HG02642 (cell line): ENCODE data around the gene IQSEC3.
"Not testable (repeated sequence)": the region's sequence is repeated elsewhere in the genome, so short reads cannot be mapped to it uniquely, and the experiment has no call there.

Experiments
- ATAC-seq: cut with Tn5 transposase; IDR thresholded peaks from one replicate; pipeline ENCODE4 v1.9.1; 2021; ENCODE audit warnings: mild to moderate bottlenecking; ENCODE audit not compliant: unreplicated experiment, poor library complexity

The IQSEC3 gene

GRCh38 chr12:66428-66781 lies at the start of gene IQSEC3:
Gene IQSEC3, plus strand, starts transcription at chr12:66767. Its CDS starts 116 bp downstream, at chr12:66883.
- ATAC-seq: not testable (repeated sequence)

DNA sequence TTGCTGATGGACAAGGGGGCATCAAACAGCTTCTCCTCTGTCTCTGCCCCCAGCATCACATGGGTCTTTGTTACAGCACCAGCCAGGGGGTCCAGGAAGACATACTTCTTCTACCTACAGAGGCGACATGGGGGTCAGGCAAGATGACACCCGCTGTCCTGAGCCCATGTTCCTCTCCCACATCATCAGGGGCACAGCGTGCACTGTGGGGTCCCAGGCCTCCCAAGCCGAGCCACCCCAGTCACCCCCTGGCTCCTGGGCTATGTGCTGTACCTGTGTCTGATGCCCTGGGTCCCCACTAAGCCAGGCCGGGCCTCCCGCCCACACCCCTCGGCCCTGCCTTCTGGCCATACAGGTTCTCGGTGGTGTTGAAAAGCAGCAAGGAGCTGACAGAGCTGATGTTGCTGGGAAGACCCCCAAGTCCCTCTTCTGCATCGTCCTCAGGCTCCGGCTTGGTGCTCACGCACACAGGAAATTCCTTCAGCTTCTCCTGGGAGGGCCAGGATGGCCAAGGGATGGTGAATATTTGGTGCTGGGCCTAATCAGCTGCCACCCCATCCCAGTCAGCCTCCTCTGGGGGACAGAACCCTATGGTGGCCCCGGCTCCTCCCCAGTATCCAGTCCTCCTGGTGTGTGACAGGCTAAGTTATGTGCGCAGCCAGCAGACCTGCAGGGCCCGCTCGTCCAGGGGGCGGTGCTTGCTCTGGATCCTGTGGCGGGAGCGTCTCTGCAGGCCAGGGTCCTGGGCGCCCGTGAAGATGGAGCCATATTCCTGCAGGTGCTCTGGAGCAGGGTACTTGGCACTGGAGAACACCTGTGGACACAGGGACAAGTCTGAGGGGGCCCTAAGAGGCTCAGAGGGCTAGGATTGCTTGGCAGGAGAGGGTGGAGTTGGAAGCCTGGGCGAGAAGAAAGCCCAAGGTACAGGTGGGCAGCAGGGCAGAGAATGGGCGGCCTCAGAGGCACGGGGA lies 48.9 kb upstream of the IQSEC3 start:
- ATAC-seq: not testable (repeated sequence)

DNA sequence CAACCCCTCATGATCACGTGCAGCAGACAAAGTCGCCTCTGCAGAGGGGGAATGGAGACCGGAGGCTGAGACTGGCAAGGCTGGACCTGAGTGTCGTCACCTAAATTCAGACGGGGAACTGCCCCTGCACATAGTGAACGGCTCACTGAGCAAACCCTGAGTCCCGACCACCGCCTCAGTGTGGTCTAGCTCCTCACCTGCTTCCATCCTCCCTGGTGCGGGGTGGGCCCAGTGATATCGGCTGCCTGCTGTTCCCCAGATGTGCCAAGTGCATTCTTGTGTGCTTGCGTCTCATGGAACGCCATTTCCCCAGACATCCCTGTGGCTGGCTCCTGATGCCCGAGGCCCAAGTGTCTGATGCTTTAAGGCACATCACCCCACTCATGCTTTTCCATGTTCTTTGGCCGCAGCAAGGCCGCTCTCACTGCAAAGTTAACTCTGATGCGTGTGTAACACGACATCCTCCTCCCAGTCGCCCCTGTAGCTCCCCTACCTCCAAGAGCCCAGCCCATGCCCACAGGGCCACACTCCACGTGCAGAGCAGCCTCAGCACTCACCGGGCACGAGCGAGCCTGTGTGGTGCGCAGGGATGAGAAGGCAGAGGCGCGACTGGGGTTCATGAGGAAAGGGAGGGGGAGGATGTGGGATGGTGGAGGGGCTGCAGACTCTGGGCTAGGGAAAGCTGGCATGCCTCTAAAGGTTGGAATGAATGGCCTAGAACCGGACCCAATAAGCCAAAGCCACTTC lies 47.6 kb upstream of the IQSEC3 start:
- ATAC-seq: not testable (repeated sequence)

- not testable (repeated sequence) for ATAC-seq
Measured at GRCh38 chr12:19906-20305, 46.7 kb upstream of the IQSEC3 start.

- ATAC-seq: peak; percentile 24
Measured at GRCh38 chr12:20757-21156, 45.8 kb upstream of the IQSEC3 start.

- peak; percentile 74 for ATAC-seq
Measured at GRCh38 chr12:21301-22189, 45.0 kb upstream of the IQSEC3 start.

DNA sequence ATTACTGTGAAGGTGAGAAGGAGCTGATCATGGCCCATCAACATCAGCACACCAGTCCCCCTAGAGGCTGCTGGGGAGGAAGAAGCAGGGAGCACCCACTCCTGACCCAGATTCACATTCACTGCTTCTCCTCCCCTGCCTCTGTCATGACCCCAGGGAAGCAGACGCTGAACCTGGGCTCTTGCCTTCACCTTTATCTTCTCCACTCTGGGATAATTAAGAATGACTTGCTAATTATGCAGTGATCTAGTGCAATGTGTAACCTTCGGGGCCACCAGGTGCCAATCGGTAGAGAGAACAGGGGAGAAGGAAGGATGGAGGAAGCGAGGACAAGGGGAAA lies 44.4 kb upstream of the IQSEC3 start:
- no peak for ATAC-seq

DNA sequence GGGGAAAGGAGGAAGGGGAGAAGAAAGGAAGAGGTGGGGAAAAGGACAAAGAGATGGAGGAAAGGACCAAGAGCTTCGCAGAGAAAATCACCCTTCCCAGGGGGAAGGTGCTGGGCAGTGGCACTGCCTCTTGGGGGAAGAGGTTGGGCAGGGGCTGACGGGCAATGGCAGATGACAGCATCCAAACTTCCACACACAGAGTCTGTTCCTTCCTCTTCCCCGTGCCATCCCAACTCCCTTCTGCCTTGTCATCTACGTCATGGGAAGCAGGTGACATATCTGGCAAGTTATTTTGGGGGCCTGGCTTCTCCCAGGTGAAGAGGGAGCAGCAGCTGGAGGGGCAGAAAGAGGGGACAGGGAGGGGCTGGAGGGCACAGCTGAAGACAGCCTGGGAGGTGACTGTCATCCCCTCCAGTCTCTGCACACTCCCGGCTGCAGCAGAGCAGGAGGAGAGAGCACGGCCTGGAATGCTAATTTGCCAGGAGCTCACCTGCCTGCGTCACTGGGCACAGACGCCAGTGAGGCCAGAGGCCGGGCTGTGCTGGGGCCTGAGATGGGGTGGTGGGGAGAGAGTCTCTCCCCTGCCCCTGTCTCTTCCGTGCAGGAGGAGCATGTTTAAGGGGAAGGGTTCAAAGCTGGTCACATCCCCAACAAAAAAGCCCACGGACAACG lies 43.9 kb upstream of the IQSEC3 start:
- peak; percentile 5 for ATAC-seq

GRCh38 chr12:27904-28303 lies 38.7 kb upstream of the IQSEC3 start:
- not testable (repeated sequence) for ATAC-seq

GRCh38 chr12:38775-39174 lies 27.8 kb upstream of the IQSEC3 start:
- not testable (repeated sequence) for ATAC-seq

- ATAC-seq: not testable (repeated sequence)
Measured at GRCh38 chr12:39555-40265, 26.9 kb upstream of the IQSEC3 start.

DNA sequence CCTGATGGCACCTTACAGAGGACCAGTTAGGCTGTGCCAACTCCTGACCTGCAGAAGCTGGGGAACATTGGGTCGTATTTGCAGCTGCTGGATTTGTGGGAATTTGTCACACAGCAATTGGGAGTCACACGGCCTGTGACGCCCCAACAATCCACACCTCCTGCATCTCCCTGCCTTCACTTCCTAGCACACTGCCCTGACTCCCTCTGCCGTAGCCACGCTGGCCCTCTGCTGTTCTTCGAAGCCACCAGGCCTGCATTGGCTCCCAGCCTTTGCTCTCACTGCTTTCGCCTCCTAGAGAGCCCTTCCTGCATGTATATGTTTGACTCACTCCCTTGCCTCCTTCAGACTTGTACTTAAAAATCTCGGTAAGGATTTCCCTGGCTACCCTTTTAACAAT lies 22.2 kb upstream of the IQSEC3 start:
- ATAC-seq: not testable (repeated sequence)

DNA sequence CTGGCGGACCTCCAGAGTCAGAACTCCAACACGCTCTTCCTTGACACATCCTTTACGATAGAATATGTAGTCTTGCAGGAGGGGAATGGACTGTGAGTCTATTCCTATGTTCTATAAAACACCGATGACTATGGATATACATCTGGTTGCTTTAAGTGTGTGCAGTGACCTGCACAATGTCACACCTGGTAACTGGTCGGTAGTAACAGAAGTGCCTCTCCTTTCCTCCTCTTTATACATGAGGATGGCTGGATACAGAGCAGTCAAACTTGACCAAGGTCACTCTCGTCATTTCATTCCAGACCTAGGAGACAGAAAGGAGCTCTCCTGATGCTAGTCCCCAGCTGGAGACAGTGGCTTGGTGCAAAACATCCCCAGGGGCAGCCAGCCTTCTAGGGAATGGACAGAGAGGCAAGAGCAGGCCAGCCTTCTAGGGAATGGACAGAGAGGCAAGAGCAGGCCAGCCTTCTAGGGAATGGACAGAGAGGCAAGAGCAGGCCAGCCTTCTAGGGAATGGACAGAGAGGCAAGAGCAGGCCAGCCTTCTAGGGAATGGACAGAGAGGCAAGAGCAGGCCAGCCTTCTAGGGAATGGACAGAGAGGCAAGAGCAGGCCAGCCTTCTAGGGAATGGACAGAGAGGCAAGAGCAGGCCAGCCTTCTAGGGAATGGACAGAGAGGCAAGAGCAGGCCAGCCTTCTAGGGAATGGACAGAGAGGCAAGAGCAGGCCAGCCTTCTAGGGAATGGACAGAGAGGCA lies 21.2 kb upstream of the IQSEC3 start:
- not testable (repeated sequence) for ATAC-seq

DNA sequence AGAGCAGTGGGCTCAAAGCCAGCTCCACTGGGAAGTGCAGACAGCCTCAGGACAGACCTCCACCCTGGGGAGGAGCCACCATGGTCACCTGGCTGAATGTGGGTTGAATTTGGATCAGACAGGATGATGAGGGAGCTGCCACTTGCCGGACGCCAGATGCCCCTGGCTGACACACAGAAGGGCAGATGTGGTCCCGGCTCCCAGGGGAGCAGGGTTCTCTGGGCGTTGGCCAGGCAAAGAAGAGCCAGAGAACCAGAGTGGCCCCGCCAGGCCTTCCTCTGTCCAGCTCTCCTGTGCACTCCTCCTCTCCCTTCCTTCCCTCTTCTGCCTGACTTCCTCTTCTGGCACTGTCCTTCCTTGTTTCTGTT lies 20.6 kb upstream of the IQSEC3 start:
- not testable (repeated sequence) for ATAC-seq

- not testable (repeated sequence) for ATAC-seq
Measured at GRCh38 chr12:46542-46941, 20.0 kb upstream of the IQSEC3 start.

DNA sequence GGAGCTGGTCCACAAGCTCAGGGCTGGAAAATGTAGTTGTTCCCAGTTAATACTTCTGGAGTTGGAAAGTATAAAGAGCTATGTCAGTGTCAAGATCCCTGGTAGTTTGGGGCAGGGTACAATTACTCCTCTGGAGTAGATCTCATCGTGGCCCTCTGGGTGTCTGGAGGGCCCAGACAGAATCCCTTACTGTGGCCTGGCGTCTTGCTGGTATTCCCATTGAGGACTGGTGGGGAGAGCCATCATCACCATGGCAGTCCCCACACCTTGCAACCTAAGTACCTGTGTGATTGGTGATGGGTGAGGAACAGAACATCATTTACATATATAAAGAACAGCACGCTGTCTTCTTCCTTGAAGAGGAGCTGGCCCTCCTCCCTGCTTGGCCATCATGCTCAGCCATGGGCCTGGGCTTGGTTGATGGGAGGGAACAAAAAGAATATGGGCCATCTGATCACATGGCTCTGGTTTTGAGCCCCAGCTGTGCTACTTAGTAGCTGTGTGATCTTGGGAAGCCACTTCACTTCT lies 18.8 kb upstream of the IQSEC3 start:
- ATAC-seq: not testable (repeated sequence)

- ATAC-seq: not testable (repeated sequence)
Measured at GRCh38 chr12:49149-49548, 17.4 kb upstream of the IQSEC3 start.

DNA sequence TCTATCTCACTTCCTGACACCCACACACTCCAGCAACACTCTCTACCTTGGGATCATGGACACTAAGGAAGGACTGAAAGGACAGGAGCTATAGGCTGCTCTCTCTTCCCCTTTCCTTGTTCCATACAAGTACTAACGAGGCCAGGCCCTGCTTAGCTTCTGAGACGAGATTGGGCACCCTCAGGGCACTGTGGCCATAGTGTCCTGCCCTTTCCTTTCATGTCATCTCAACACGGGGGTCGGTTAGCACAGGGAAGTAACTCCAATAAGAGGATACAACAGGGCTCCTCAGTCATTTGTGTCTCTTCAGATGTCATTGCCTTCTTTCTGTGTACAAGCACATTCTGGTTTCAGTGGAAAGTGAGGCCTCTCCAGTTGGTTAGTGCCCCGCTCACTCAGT lies 15.5 kb upstream of the IQSEC3 start:
- not testable (repeated sequence) for ATAC-seq
